H9 (cell line): ENCODE results near the gene PLXNC1. TPM values are rescaled to one million over a fixed set of nuclear protein-coding genes. Genes with fewer than 3 reads are reported as not detected.

Source experiments
- DNase-seq: peaks from one replicate; pipeline ENCODE4 v3.0.0-alpha.2; 2017
- H2AFZ ChIP-seq: one replicate; pipeline ENCODE4 v1.6.1; 2013; ENCODE audit warnings: mild to moderate bottlenecking, low read length, control low read depth, moderate library complexity
- H2AK5ac ChIP-seq: 2 replicates; pipeline ENCODE4 v1.6.1; 2013; ENCODE audit warnings: low read length, control low read depth, mixed read lengths; ENCODE audit not compliant: insufficient read length
- H2BK120ac ChIP-seq: one replicate; pipeline ENCODE4 v1.6.1; 2013; ENCODE audit warnings: low read depth, mild to moderate bottlenecking, low read length, control low read depth, inconsistent platforms; ENCODE audit not compliant: poor library complexity, severe bottlenecking
- H2BK12ac ChIP-seq: 2 replicates; pipeline ENCODE4 v1.6.1; 2013; ENCODE audit warnings: low read length, control low read depth, mixed read lengths, low read depth; ENCODE audit not compliant: insufficient read length
- H2BK15ac ChIP-seq: 2 replicates; pipeline ENCODE4 v1.6.1; 2013; ENCODE audit warnings: low read depth, low read length, control low read depth
- H2BK20ac ChIP-seq: one replicate; pipeline ENCODE4 v1.6.1; 2013; ENCODE audit warnings: low read depth, mild to moderate bottlenecking, low read length, control low read depth, inconsistent platforms; ENCODE audit not compliant: poor library complexity, severe bottlenecking
- H2BK5ac ChIP-seq: 2 replicates; pipeline ENCODE4 v1.6.1; 2013; ENCODE audit warnings: low read length, control low read depth, mixed read lengths; ENCODE audit not compliant: insufficient read length
- H3K14ac ChIP-seq: 2 replicates; pipeline ENCODE4 v1.6.1; 2013; ENCODE audit warnings: low read length, control low read depth; ENCODE audit not compliant: insufficient read depth
- H3K18ac ChIP-seq: 2 replicates; pipeline ENCODE4 v1.6.1; 2013; ENCODE audit warnings: low read depth, mild to moderate bottlenecking, mixed read lengths, low read length, control low read depth; ENCODE audit not compliant: insufficient read length
- H3K23ac ChIP-seq: 2 replicates; pipeline ENCODE4 v1.6.1; 2013; ENCODE audit warnings: low read length, control low read depth, mixed read lengths, low read depth; ENCODE audit not compliant: insufficient read length
- H3K23me2 ChIP-seq: 2 replicates; pipeline ENCODE4 v1.6.1; 2013; ENCODE audit warnings: low read depth, mild to moderate bottlenecking, mixed read lengths, low read length, control low read depth; ENCODE audit not compliant: insufficient read length, poor library complexity, severe bottlenecking
- H3K27ac ChIP-seq: 2 replicates; pipeline ENCODE4 v1.5.1; 2013; ENCODE audit warnings: low read length, control low read depth, mixed read lengths, low read depth; ENCODE audit not compliant: insufficient read length
- H3K27me3 ChIP-seq: 2 replicates; pipeline ENCODE4 v1.6.1; 2013; ENCODE audit warnings: low read length, control low read depth, inconsistent platforms; ENCODE audit not compliant: insufficient read depth
- H3K4ac ChIP-seq: 2 replicates; pipeline ENCODE4 v1.6.1; 2013; ENCODE audit warnings: low read depth, mild to moderate bottlenecking, control low read depth, inconsistent platforms, low read length, moderate library complexity
- H3K4me1 ChIP-seq: 2 replicates; pipeline ENCODE4 v1.6.1; 2013; ENCODE audit warnings: low read length, control low read depth, inconsistent platforms; ENCODE audit not compliant: insufficient read depth
- H3K4me2 ChIP-seq: 2 replicates; pipeline ENCODE4 v1.6.1; 2013; ENCODE audit warnings: low read length, control low read depth, mixed read lengths; ENCODE audit not compliant: insufficient read length, insufficient read depth
- H3K56ac ChIP-seq: 2 replicates; pipeline ENCODE4 v1.6.1; 2013; ENCODE audit warnings: low read depth, mild to moderate bottlenecking, mixed read lengths, low read length, control low read depth; ENCODE audit not compliant: insufficient read length
- H3K79me1 ChIP-seq: 2 replicates; pipeline ENCODE4 v1.6.1; 2013; ENCODE audit warnings: low read depth, mild to moderate bottlenecking, moderate library complexity, low read length, control low read depth, inconsistent platforms; ENCODE audit not compliant: insufficient read depth, poor library complexity, severe bottlenecking
- H3K79me2 ChIP-seq: 2 replicates; pipeline ENCODE4 v1.6.1; 2013; ENCODE audit warnings: low read length, control low read depth, inconsistent platforms; ENCODE audit not compliant: insufficient read depth
- H3K9ac ChIP-seq: 2 replicates; pipeline ENCODE4 v1.6.1; 2013; ENCODE audit warnings: low read length, control low read depth, mixed read lengths; ENCODE audit not compliant: insufficient read length; ENCODE audit errors: extremely low read depth
- H3K9me3 ChIP-seq: one replicate; pipeline ENCODE4 v1.6.1; 2013; ENCODE audit warnings: low read depth, low read length, inconsistent platforms; ENCODE audit not compliant: control insufficient read depth
- H3T11ph ChIP-seq: one replicate; pipeline ENCODE4 v1.6.1; 2013; ENCODE audit warnings: mild to moderate bottlenecking, low read length, control low read depth, inconsistent platforms
- H4K20me1 ChIP-seq: one replicate; pipeline ENCODE4 v1.6.1; 2013; ENCODE audit not compliant: control insufficient read depth, insufficient read length, insufficient read depth
- H4K5ac ChIP-seq: 2 replicates; pipeline ENCODE4 v1.6.1; 2013; ENCODE audit warnings: low read depth, mild to moderate bottlenecking, mixed read lengths, low read length, control low read depth; ENCODE audit not compliant: insufficient read length
- H4K8ac ChIP-seq: replicated peaks from 2 replicates; pipeline ENCODE4 v1.6.1; 2013; ENCODE audit warnings: low read length, control low read depth, mixed read lengths, low read depth; ENCODE audit not compliant: insufficient read length
- H4K91ac ChIP-seq: 2 replicates; pipeline ENCODE4 v1.6.1; 2013; ENCODE audit warnings: low read depth, mild to moderate bottlenecking, moderate library complexity, mixed read lengths, low read length, control low read depth; ENCODE audit not compliant: insufficient read length
- H3K27ac Mint-ChIP-seq, 3 experiments: 2 replicates in 2 of 3; 3 replicates in 1 of 3; pipeline ENCODE4 v1.8.0; 2020 to 2021; ENCODE audit warnings: mixed read lengths in 3 of 3, mild to moderate bottlenecking in 1 of 3, moderate library complexity in 1 of 3
- H3K27me3 Mint-ChIP-seq: 2 replicates; pipeline ENCODE4 v1.8.0; 2021; ENCODE audit warnings: low read depth, mild to moderate bottlenecking, moderate library complexity, mixed read lengths
- H3K36me3 Mint-ChIP-seq, 3 experiments: 2 replicates in 2 of 3; 3 replicates in 1 of 3; pipeline ENCODE4 v1.8.0; 2020 to 2021; ENCODE audit warnings: low read depth in 3 of 3, mixed read lengths in 3 of 3; ENCODE audit not compliant: insufficient read depth in 1 of 3
- H3K4me1 Mint-ChIP-seq, 2 experiments: 2 replicates each; pipeline ENCODE4 v1.8.0; 2020; ENCODE audit warnings: mixed read lengths in 2 of 2
- H3K4me3 Mint-ChIP-seq, 2 experiments: 2 replicates in 1 of 2; 3 replicates in 1 of 2; pipeline ENCODE4 v1.8.0; 2020 to 2021; ENCODE audit warnings: mild to moderate bottlenecking in 2 of 2, mixed read lengths in 2 of 2, moderate library complexity in 1 of 2
- H3K9me3 Mint-ChIP-seq, 2 experiments: 2 replicates in 1 of 2; 3 replicates in 1 of 2; pipeline ENCODE4 v1.8.0; 2020; ENCODE audit warnings: mild to moderate bottlenecking in 2 of 2, mixed read lengths in 2 of 2, moderate library complexity in 1 of 2
- CTCF ChIP-seq: fragments of 200-600 bp; sonication (generic); conservative IDR thresholded peaks from 3 replicates; pipeline ENCODE4 v1.8.0; 2021; ENCODE audit warnings: antibody characterized with exemption, mild to moderate bottlenecking
- WGBS: extraction: QIAGEN DNeasy Blood & Tissue Kit; methylation state at CpG from one replicate; pipeline ENCODE4 v1.1.7; 2013; ENCODE audit warnings: missing lambda C conversion rate, low lambda C conversion rate, mixed read lengths; ENCODE audit not compliant: insufficient read length; ENCODE audit errors: extremely low coverage; 5-methylcytosine and 5-hydroxymethylcytosine counted together
- total RNA-seq: library from RNA; stranded (reverse); gene quantifications from 2 replicates; pipeline ENCODE4 v1.2.1, GENCODE V29; 2021

PLXNC1 gene
- total RNA-seq, 1 experiment from 2014 or later: 1.2 TPM

- Histone ChIP-seq H4K20me1 (no peaks in the 10 kb centered on the region), H2BK20ac (no peak overlapping the region), H3K9ac (no peak overlapping the region), H3K18ac (no peak overlapping the region), H3K23ac (no peak overlapping the region), H4K8ac (no peak overlapping the region), H2BK15ac (no peak overlapping the region), H2BK120ac (no peak overlapping the region), H3K79me1 (no peaks in the 10 kb centered on the region), H3K27ac (no peak overlapping the region), H3K79me2 (no peaks in the 10 kb centered on the region), H3K27me3 (no peaks in the 10 kb centered on the region), H3K23me2 (no peaks in the 10 kb centered on the region), H3K4ac (no peak overlapping the region), H3K14ac (no peak overlapping the region), H2BK5ac (no peak overlapping the region), H2AK5ac (no peak overlapping the region), H2BK12ac (no peak overlapping the region), H3K4me1 (peaks cover 7% of the 10 kb centered on the region; the same call in 1 of the 2 replicates), H3K4me2 (no peak overlapping the region), H3K56ac (no peak overlapping the region), H2AFZ (no peak overlapping the region), H4K5ac (no peak overlapping the region), H3K9me3 (no peaks in the 10 kb centered on the region), H3T11ph (no peak overlapping the region), H4K91ac (no peak overlapping the region)
- DNase-seq: no peak
- peak overlapping the region in 1 of 3 experiments; percentile 81; a peak in 2 of 7 replicates for H3K27ac Mint-ChIP-seq
- peaks cover 16 to 40% of the 10 kb centered on the region in 2 experiments for H3K4me1 Mint-ChIP-seq
- no peaks in the 10 kb centered on the region; the same call in 1 of the 2 replicates for H3K27me3 Mint-ChIP-seq
- no peak overlapping the region for H3K4me3 Mint-ChIP-seq
- WGBS: no CpG with 5 or more reads among the region's 4 CpGs
- TF ChIP-seq CTCF: no peak
- peaks cover 0 to 13% (median 10%) of the 10 kb centered on the region in 3 experiments; a peak in 5 of 7 replicates for H3K36me3 Mint-ChIP-seq
- H3K9me3 Mint-ChIP-seq: peaks cover 0 to 5% of the 10 kb centered on the region in 2 experiments; a peak in 3 of 5 replicates
Measured at GRCh38 chr12:94204499-94205247, 56.3 kb downstream of the PLXNC1 start.
